Fibroblast of lung (primary cell): ENCODE measurements around the gene ABR. TPM values are rescaled to one million over a fixed set of nuclear protein-coding genes. Genes with fewer than 3 reads are reported as not detected.

Experiments used
- DNase-seq, 2 donors: peaks; one replicate each; pipeline versions ENCODE4 v3.0.0 to v3.0.0-alpha.2; 2010; ENCODE audit warnings: low read depth in 2 of 2
- H2AFZ ChIP-seq: 2 replicates; pipeline ENCODE4 v1.5.1; 2012; ENCODE audit warnings: low read length, control low read depth, inconsistent platforms
- H3K27ac ChIP-seq: 2 replicates; pipeline ENCODE4 v1.5.1; 2011; ENCODE audit warnings: low read length, control low read depth; ENCODE audit not compliant: insufficient read depth
- H3K27me3 ChIP-seq: 2 replicates; pipeline ENCODE4 v1.5.1; 2011; ENCODE audit warnings: mild to moderate bottlenecking, low read length; ENCODE audit not compliant: control insufficient read depth, insufficient read depth
- H3K36me3 ChIP-seq: 2 replicates; pipeline ENCODE4 v1.5.1; 2011; ENCODE audit warnings: low read length; ENCODE audit not compliant: control insufficient read depth, insufficient read depth
- H3K4me1 ChIP-seq: 2 replicates; pipeline ENCODE4 v1.5.1; 2011; ENCODE audit warnings: low read length; ENCODE audit not compliant: control insufficient read depth, insufficient read depth; ENCODE audit errors: extremely low read depth
- H3K4me2 ChIP-seq: 2 replicates; pipeline ENCODE4 v1.5.1; 2011; ENCODE audit warnings: low read length, control low read depth; ENCODE audit not compliant: insufficient read depth; ENCODE audit errors: extremely low read depth
- H3K4me3 ChIP-seq, 4 experiments: fragments of 200-600 bp in 1 of 4; sonication (generic) in 1 of 4; replicated peaks in 1 of 4; 2 replicates each; pipeline ENCODE4 v1.5.1; 2011 to 2016; ENCODE audit warnings: low read length in 4 of 4, low read depth in 3 of 4, mild to moderate bottlenecking in 3 of 4, control low read depth in 2 of 4, inconsistent platforms in 1 of 4, mixed read lengths in 1 of 4; ENCODE audit not compliant: insufficient read depth in 1 of 4; ENCODE audit errors: control extremely low read depth in 1 of 4
- H3K79me2 ChIP-seq: 2 replicates; pipeline ENCODE4 v1.5.1; 2012; ENCODE audit warnings: mild to moderate bottlenecking, low read length, inconsistent platforms; ENCODE audit not compliant: control insufficient read depth, insufficient read depth
- H3K9ac ChIP-seq: 2 replicates; pipeline ENCODE4 v1.5.1; 2011; ENCODE audit warnings: mild to moderate bottlenecking, low read length, control low read depth; ENCODE audit not compliant: insufficient read depth
- H3K9me3 ChIP-seq: 2 replicates; pipeline ENCODE4 v1.5.1; 2012; ENCODE audit warnings: low read depth, low read length; ENCODE audit not compliant: control insufficient read depth, insufficient read depth
- H4K20me1 ChIP-seq: 2 replicates; pipeline ENCODE4 v1.5.1; 2011; ENCODE audit warnings: low read length; ENCODE audit not compliant: control insufficient read depth, insufficient read depth; ENCODE audit errors: extremely low read depth
- EZH2 ChIP-seq: IDR thresholded peaks from 2 replicates; pipeline ENCODE4 v1.5.1; 2012; ENCODE audit warnings: low read length, control low read depth, mild to moderate bottlenecking; ENCODE audit errors: missing control alignments
- polyA plus RNA-seq, 2 donors: library from polyadenylated mRNA; depleted of rRNA in 1 of 2; stranded (reverse) in 1 of 2; unstranded in 1 of 2; fragments of >200 nt; gene quantifications; 2 replicates each; pipeline ENCODE4 v1.2.1, GENCODE V29; 2011 to 2012; ENCODE audit warnings: missing spikeins in 1 of 2
- total RNA-seq: library from RNA; depleted of rRNA; stranded (reverse); fragments of >200 nt; gene quantifications from 2 replicates; pipeline ENCODE4 v1.2.1, GENCODE V29; 2014
- TF ChIP-seq, protein P1 (sequence below), 2 donors: IDR thresholded peaks in 1 of 2; conservative IDR thresholded peaks in 1 of 2; 1 replicate in 1 of 2; 2 replicates in 1 of 2; pipeline ENCODE4 v1.5.1; 2011 to 2012; ENCODE audit warnings: low read length in 2 of 2, control low read depth in 1 of 2, inconsistent platforms in 1 of 2, low read depth in 1 of 2, mild to moderate bottlenecking in 1 of 2

Gene ABR
- total and polyA plus RNA-seq, 2 donors (not counting 1 experiment from before 2014, with no cell fraction given): 43.7 to 84.7 TPM

DNA sequence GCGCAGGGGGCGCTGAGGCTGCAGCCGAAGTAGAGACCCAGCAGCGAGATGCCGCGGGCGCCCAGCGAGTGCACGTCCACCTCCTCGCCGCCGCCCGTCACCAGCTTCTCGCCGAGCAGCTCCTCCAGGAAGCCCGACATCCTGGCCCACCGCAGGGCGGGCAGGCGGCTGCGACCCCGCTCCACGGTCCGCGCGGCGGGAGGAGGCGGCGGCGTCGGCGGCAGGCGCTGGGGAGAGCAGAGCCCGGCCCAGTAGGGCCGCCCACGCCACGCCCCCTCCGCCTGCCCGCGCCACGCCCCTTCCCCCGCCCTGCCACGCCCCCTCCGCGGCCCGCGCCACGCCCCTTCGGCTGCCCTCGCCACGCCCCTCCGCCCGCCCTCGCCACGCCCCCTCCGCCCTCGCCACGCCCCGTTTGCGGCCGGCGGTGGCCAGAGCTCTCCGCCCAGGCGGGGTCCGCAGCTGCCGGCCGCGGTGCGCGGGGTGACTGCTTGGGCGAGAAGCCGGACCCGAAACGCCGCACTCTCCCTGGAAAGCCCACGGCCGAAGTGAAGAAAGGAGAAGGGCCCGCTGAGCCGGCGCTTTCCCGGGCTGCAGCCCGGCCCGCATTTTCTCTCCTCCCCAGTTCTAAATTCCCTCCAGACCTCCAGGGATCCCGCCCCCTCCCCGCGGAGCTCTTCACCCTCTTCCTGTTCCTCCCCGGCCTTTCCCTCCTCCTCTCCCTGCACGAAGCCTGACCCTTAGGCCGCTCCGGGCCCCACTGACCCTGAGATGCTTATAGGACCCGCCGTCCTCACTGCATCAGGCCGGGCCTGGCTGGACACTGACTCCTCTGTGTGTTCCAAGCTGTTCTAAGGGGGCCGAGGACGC, 200.0 kb downstream of the ABR start, which contains the start of gene NXN:
Gene NXN, minus strand, starts transcription at position 238 of the 867 bp plus-strand sequence.
- Histone ChIP-seq H3K36me3 (no peaks in the 10 kb centered on the region), H3K9ac (peak within 1 kb of the TSS; percentile 57), H3K4me3 (peak within 1 kb of the TSS; percentile 42 to 84 (median 80)), H3K4me1 (no peaks in the 10 kb centered on the region), H3K79me2 (peaks cover 25% of the 10 kb centered on the region), H3K9me3 (no peaks in the 10 kb centered on the region), H3K27me3 (no peaks in the 10 kb centered on the region), H4K20me1 (no peaks in the 10 kb centered on the region), H3K4me2 (peak within 1 kb of the TSS; percentile 93), H2AFZ (peak within 1 kb of the TSS; percentile 52), H3K27ac (peak within 1 kb of the TSS; percentile 46)
- TF ChIP-seq EZH2: no peak
- TF ChIP-seq, protein P1, sequence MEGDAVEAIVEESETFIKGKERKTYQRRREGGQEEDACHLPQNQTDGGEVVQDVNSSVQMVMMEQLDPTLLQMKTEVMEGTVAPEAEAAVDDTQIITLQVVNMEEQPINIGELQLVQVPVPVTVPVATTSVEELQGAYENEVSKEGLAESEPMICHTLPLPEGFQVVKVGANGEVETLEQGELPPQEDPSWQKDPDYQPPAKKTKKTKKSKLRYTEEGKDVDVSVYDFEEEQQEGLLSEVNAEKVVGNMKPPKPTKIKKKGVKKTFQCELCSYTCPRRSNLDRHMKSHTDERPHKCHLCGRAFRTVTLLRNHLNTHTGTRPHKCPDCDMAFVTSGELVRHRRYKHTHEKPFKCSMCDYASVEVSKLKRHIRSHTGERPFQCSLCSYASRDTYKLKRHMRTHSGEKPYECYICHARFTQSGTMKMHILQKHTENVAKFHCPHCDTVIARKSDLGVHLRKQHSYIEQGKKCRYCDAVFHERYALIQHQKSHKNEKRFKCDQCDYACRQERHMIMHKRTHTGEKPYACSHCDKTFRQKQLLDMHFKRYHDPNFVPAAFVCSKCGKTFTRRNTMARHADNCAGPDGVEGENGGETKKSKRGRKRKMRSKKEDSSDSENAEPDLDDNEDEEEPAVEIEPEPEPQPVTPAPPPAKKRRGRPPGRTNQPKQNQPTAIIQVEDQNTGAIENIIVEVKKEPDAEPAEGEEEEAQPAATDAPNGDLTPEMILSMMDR (conservative IDR thresholded peaks at IDR 0.05 in 1 of 2, IDR thresholded peaks at IDR 0.05 in 1 of 2; ENCODE audit: low read depth in 1 of 2, low read length in 2 of 2): peak in 1 of 2 donors; percentile 10
- peak; percentile 60 to 74 for DNase-seq

GRCh38 chr17:979212-979538, 200.6 kb downstream of the ABR start:
- no peak overlapping the region for H3K4me2 ChIP-seq
- H3K27ac ChIP-seq: peak overlapping the region; percentile 14
- no peaks in the 10 kb centered on the region for H3K4me1 ChIP-seq
- H3K4me3 ChIP-seq: peak overlapping the region; percentile 29 to 76 (median 54)
- peak overlapping the region; percentile 57 for H3K9ac ChIP-seq
- no peak for TF ChIP-seq EZH2
- TF ChIP-seq, protein P1 (conservative IDR thresholded peaks at IDR 0.05 in 1 of 2, IDR thresholded peaks at IDR 0.05 in 1 of 2; ENCODE audit: low read depth in 1 of 2, low read length in 2 of 2): peak in 1 of 2 donors; percentile 18
- no peak overlapping the region for H2AFZ ChIP-seq
- no peaks in the 10 kb centered on the region for H3K36me3 ChIP-seq
- H4K20me1 ChIP-seq: no peaks in the 10 kb centered on the region
- H3K79me2 ChIP-seq: peaks cover 27% of the 10 kb centered on the region
- H3K9me3 ChIP-seq: no peaks in the 10 kb centered on the region
- DNase-seq: no peak
- no peaks in the 10 kb centered on the region for H3K27me3 ChIP-seq
